ENCODE data around the gene IZUMO2. TPM values are rescaled to one million over a fixed set of nuclear protein-coding genes. Genes with fewer than 3 reads are reported as not detected.

Gene IZUMO2
- total RNA-seq: not detected

DNA sequence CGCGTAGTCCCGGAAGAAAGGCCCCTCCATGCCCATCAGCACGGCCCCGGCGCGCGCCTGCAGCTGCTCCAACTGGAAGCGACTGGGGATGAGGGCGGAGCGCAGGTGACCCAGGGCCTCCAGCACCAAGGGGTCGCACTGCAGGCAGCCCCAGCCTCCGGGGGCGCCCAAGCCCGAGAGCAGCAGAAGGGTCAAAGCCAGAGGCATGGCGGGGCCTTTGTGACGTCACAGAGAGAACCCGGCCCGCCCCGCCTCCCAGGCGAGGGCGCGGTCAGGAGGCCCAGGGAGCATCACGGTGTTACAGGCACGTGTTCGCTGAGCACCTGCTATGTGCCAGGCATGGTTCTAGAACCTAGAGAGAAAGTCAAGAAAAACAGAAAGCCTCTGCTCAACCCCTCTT is at the start of gene IZUMO2:
TSS of gene IZUMO2 (minus strand) at position 294 of the 400 bp plus-strand sequence. CDS start at position 207, 87 bp downstream.
- Mint-ChIP-seq H3K27me3 (peaks cover 20% of the 10 kb centered on the region), H3K9me3 (peaks cover 9% of the 10 kb centered on the region), H3K4me1 (ENCODE audit: low read depth) (no peaks in the 10 kb centered on the region), H3K4me3 (no peak within 1 kb of the TSS), H3K36me3 (ENCODE audit: low read depth) (no peaks in the 10 kb centered on the region), H3K27ac (no peak within 1 kb of the TSS)
- POLR2A ChIA-PET: no interaction called here
- ATAC-seq (no peak), DNase-seq (peak; percentile 15)
- CTCF ChIA-PET: no interaction called here
- intact Hi-C loops (cut with micrococcal nuclease): no loop called here
- TF ChIP-seq, protein P1, sequence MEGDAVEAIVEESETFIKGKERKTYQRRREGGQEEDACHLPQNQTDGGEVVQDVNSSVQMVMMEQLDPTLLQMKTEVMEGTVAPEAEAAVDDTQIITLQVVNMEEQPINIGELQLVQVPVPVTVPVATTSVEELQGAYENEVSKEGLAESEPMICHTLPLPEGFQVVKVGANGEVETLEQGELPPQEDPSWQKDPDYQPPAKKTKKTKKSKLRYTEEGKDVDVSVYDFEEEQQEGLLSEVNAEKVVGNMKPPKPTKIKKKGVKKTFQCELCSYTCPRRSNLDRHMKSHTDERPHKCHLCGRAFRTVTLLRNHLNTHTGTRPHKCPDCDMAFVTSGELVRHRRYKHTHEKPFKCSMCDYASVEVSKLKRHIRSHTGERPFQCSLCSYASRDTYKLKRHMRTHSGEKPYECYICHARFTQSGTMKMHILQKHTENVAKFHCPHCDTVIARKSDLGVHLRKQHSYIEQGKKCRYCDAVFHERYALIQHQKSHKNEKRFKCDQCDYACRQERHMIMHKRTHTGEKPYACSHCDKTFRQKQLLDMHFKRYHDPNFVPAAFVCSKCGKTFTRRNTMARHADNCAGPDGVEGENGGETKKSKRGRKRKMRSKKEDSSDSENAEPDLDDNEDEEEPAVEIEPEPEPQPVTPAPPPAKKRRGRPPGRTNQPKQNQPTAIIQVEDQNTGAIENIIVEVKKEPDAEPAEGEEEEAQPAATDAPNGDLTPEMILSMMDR (IDR thresholded peaks at IDR 0.05): no peak

DNA sequence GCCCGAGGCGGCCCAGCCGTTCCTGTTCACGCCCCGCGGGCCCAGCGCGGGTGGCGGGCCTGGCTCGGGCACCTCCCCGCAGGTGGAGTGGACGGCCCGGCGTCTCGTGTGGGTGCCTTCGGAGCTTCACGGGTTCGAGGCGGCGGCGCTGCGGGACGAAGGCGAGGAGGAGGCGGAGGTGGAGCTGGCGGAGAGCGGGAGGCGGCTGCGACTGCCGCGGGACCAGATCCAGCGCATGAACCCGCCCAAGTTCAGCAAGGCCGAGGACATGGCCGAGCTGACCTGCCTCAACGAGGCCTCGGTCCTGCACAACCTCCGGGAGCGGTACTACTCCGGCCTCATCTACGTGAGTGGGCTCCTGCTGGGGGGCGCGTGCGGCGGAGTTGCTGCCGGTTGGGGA is 47.3 kb upstream of the IZUMO2 start:
- ChIA-PET CTCF (interaction anchor here (1.2 kb wide), 1 partner anchor 27 kb away, joined by 3 read pairs; no protein-coding TSS in a partner anchor), POLR2A (no interaction called here)
- DNase-seq (no peak), ATAC-seq (no peak)
- Mint-ChIP-seq H3K27me3 (peaks cover 6% of the 10 kb centered on the region), H3K27ac (no peak overlapping the region), H3K4me3 (no peak overlapping the region), H3K36me3 (ENCODE audit: low read depth) (no peaks in the 10 kb centered on the region), H3K9me3 (peaks cover 2% of the 10 kb centered on the region), H3K4me1 (ENCODE audit: low read depth) (no peaks in the 10 kb centered on the region)
- intact Hi-C loops (cut with micrococcal nuclease): no loop called here
- TF ChIP-seq, protein P1 (IDR thresholded peaks at IDR 0.05): no peak

DNA sequence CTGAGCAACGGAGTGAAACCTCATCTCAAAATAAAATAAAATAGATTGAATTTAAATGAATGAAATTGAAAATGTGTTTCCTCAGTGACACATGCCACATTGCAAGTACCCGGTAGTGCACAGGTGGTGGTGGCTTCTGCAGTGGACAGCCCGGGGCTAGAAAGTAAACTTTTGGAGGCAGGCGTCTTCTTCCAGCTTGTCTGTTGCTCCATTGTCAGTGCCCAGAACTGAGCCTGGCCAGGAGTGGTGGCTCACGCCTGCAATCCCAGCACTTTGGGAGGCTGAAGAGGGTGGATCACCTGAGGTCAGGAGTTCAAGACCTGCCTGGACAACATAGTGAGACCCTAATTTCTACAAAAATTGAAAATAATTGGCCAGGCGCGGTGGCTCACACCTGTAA is 46.0 kb upstream of the IZUMO2 start:
- H3K27ac Mint-ChIP-seq: no peak overlapping the region
- TF ChIP-seq, protein P1 (IDR thresholded peaks at IDR 0.05): no peak
- intact Hi-C loops (cut with micrococcal nuclease): no loop called here
- peaks cover 14% of the 10 kb centered on the region for H3K27me3 Mint-ChIP-seq
- CTCF ChIA-PET: interaction anchor here (1.2 kb wide), 1 partner anchor 28 kb away, joined by 3 read pairs; no protein-coding TSS in a partner anchor
- DNase-seq: no peak
- POLR2A ChIA-PET: no interaction called here
- peaks cover 2% of the 10 kb centered on the region for H3K9me3 Mint-ChIP-seq
- no peak overlapping the region for H3K4me3 Mint-ChIP-seq
- H3K36me3 Mint-ChIP-seq (ENCODE audit: low read depth): no peaks in the 10 kb centered on the region
- no peak for ATAC-seq
- H3K4me1 Mint-ChIP-seq (ENCODE audit: low read depth): peaks cover 2% of the 10 kb centered on the region

DNA sequence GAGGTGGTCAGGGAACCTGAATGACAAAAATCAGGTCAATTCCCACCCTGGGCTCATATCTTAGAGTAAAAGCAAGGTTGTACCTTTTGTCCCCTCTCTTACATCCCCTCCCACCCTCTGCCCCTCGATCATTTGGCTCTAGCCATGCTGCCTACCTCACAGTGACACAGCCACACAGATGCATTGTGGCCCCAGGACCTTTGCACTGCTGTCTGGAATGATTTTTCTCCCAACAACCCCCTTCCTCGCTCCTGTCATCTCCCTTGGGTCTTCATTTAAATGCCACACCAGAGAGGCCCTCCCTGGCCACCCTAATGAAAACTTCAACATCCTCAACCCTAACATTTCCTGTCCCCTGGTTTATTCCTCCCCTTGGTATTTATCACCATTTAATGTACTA is 44.6 kb upstream of the IZUMO2 start:
- intact Hi-C loops (cut with micrococcal nuclease): no loop called here
- DNase-seq: no peak
- ATAC-seq: no peak
- CTCF ChIA-PET: no interaction called here
- peaks cover 21% of the 10 kb centered on the region for H3K27me3 Mint-ChIP-seq
- no peak overlapping the region for H3K4me3 Mint-ChIP-seq
- peaks cover 2% of the 10 kb centered on the region for H3K9me3 Mint-ChIP-seq
- POLR2A ChIA-PET: no interaction called here
- no peak overlapping the region for H3K27ac Mint-ChIP-seq
- H3K36me3 Mint-ChIP-seq (ENCODE audit: low read depth): no peaks in the 10 kb centered on the region
- peaks cover 2% of the 10 kb centered on the region for H3K4me1 Mint-ChIP-seq (ENCODE audit: low read depth)
- TF ChIP-seq, protein P1 (IDR thresholded peaks at IDR 0.05): no peak

DNA sequence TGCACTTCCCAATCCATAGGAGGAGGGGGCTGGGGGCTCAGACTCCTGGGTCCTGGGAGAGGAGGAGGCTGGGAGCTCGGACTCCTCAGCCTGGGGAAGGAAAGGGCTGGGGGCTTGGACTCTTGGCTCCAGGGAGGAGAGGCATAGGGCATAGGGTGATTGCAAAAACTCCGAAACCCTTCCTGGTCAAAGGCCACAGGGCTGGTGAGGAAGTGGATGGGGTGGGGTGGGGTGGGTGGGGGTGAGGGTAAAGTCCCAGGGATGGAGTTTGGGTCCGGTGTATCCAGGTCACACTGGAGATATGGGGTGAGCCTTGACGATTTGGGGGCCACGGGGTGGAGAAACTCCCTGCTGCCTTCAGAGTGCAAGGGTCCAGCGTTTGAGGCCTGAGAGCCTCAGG is 43.1 kb upstream of the IZUMO2 start:
- TF ChIP-seq, protein P1 (IDR thresholded peaks at IDR 0.05): no peak
- Mint-ChIP-seq H3K4me1 (ENCODE audit: low read depth) (peaks cover 2% of the 10 kb centered on the region), H3K27ac (no peak overlapping the region), H3K4me3 (no peak overlapping the region), H3K36me3 (ENCODE audit: low read depth) (no peaks in the 10 kb centered on the region), H3K9me3 (peaks cover 2% of the 10 kb centered on the region), H3K27me3 (peaks cover 31% of the 10 kb centered on the region)
- no peak for ATAC-seq
- DNase-seq: no peak
- intact Hi-C loops (cut with micrococcal nuclease): no loop called here
- ChIA-PET CTCF (no interaction called here), POLR2A (no interaction called here)

Measured in activated CD8-positive, alpha-beta T cell treated with anti-CD3 and anti-CD28 coated beads for 36 hours (primary cell).